ENCODE results near the gene DGKD.

DNA sequence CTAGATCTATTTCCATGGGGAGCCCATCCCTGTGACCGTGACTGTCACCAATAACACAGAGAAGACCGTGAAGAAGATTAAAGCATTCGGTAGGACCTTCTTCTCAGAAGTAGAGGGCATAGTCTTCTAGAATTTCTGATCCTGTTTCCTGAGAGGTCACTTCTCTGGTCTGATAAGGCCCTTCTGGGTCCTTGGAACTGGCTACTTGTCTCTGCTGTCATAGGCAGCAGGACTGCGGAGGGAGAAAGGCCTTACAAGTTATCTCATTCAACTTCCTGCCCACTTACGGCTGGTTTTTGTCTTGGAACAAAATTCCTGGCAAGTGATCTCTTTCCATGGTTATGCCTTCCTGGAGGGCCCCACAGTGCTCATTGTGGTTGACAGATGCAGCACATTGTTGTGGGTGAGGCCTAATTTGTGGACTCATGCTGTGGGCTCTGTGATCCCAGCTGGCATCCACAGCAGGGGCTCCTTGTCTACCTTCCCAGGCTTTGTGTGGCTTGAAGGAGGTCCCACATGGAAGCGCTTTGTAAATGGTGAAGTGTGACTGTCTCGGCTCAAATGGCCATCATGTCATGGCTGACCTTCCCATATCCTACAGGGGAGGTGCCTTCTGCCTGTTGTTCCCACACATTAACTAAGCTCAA is 24.7 kb upstream of the DGKD start:
- TF ChIP-seq JUNB (IDR thresholded peaks at IDR 0.05) = no peak
- TF ChIP-seq, protein P1, sequence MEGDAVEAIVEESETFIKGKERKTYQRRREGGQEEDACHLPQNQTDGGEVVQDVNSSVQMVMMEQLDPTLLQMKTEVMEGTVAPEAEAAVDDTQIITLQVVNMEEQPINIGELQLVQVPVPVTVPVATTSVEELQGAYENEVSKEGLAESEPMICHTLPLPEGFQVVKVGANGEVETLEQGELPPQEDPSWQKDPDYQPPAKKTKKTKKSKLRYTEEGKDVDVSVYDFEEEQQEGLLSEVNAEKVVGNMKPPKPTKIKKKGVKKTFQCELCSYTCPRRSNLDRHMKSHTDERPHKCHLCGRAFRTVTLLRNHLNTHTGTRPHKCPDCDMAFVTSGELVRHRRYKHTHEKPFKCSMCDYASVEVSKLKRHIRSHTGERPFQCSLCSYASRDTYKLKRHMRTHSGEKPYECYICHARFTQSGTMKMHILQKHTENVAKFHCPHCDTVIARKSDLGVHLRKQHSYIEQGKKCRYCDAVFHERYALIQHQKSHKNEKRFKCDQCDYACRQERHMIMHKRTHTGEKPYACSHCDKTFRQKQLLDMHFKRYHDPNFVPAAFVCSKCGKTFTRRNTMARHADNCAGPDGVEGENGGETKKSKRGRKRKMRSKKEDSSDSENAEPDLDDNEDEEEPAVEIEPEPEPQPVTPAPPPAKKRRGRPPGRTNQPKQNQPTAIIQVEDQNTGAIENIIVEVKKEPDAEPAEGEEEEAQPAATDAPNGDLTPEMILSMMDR (IDR thresholded peaks at IDR 0.05 in 2 of 3, conservative IDR thresholded peaks at IDR 0.05 in 1 of 3; ENCODE audit: control insufficient read depth in 2 of 3, extremely low read depth in 1 of 3, insufficient read depth in 1 of 3, low read depth in 3 of 3, low read length in 3 of 3) = no peak
- no peak for TF ChIP-seq POLR2AphosphoS5 (IDR thresholded peaks at IDR 0.05; ENCODE audit: low read length)
- TF ChIP-seq, protein P2, sequence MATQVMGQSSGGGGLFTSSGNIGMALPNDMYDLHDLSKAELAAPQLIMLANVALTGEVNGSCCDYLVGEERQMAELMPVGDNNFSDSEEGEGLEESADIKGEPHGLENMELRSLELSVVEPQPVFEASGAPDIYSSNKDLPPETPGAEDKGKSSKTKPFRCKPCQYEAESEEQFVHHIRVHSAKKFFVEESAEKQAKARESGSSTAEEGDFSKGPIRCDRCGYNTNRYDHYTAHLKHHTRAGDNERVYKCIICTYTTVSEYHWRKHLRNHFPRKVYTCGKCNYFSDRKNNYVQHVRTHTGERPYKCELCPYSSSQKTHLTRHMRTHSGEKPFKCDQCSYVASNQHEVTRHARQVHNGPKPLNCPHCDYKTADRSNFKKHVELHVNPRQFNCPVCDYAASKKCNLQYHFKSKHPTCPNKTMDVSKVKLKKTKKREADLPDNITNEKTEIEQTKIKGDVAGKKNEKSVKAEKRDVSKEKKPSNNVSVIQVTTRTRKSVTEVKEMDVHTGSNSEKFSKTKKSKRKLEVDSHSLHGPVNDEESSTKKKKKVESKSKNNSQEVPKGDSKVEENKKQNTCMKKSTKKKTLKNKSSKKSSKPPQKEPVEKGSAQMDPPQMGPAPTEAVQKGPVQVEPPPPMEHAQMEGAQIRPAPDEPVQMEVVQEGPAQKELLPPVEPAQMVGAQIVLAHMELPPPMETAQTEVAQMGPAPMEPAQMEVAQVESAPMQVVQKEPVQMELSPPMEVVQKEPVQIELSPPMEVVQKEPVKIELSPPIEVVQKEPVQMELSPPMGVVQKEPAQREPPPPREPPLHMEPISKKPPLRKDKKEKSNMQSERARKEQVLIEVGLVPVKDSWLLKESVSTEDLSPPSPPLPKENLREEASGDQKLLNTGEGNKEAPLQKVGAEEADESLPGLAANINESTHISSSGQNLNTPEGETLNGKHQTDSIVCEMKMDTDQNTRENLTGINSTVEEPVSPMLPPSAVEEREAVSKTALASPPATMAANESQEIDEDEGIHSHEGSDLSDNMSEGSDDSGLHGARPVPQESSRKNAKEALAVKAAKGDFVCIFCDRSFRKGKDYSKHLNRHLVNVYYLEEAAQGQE (IDR thresholded peaks at IDR 0.05; ENCODE audit: low read depth, low read length) = no peak
- TF ChIP-seq EP300 (IDR thresholded peaks at IDR 0.05; ENCODE audit: borderline replicate concordance in 1 of 2, control insufficient read depth in 1 of 2, low read depth in 2 of 2, low read length in 2 of 2) = no peak
